Ectodermal cell (in vitro differentiated cells): ENCODE results near the gene CTNNB1.

Experiments used
- H3K27ac ChIP-seq: 2 replicates; pipeline ENCODE4 v1.7.0; 2013; ENCODE audit warnings: mild to moderate bottlenecking, low read depth, low read length; ENCODE audit not compliant: insufficient read depth, poor library complexity, severe bottlenecking
- H3K27me3 ChIP-seq: 2 replicates; pipeline ENCODE4 v1.7.0; 2013; ENCODE audit warnings: mild to moderate bottlenecking, low read length; ENCODE audit not compliant: insufficient read depth, control insufficient read depth, poor library complexity, severe bottlenecking
- H3K36me3 ChIP-seq: one replicate; pipeline ENCODE4 v1.7.0; 2013; ENCODE audit warnings: low read length; ENCODE audit not compliant: control insufficient read depth, insufficient read depth
- H3K4me1 ChIP-seq: one replicate; pipeline ENCODE4 v1.7.0; 2013; ENCODE audit warnings: low read length; ENCODE audit not compliant: control insufficient read depth, insufficient read depth
- H3K4me3 ChIP-seq: 2 replicates; pipeline ENCODE4 v1.7.0; 2013; ENCODE audit warnings: low read depth, low read length, control low read depth; ENCODE audit not compliant: insufficient read depth
- H3K9me3 ChIP-seq: 2 replicates; pipeline ENCODE4 v1.7.0; 2013; ENCODE audit warnings: mild to moderate bottlenecking, low read length, moderate library complexity; ENCODE audit not compliant: control insufficient read depth
- WGBS, 2 experiments: methylation state at CpG; one replicate each; pipeline ENCODE4 v1.1.7; 2013; ENCODE audit warnings: missing lambda C conversion rate in 2 of 2; 5-methylcytosine and 5-hydroxymethylcytosine counted together

The CTNNB1 gene

GRCh38 chr3:41216422-41216821, 17.1 kb downstream of the CTNNB1 start:
- Histone ChIP-seq H3K27me3 (no peaks in the 10 kb centered on the region), H3K9me3 (no peaks in the 10 kb centered on the region), H3K4me1 (peaks cover 5% of the 10 kb centered on the region), H3K27ac (no peak overlapping the region), H3K4me3 (no peak overlapping the region), H3K36me3 (no peaks in the 10 kb centered on the region)
- WGBS, 2 experiments = 100% methylated on average over 2 of the region's 2 CpGs; no CpG with 5 or more reads in 1 of the 2 experiments

- Histone ChIP-seq H3K4me1 (peaks cover 5% of the 10 kb centered on the region), H3K36me3 (no peaks in the 10 kb centered on the region), H3K27ac (no peak overlapping the region), H3K27me3 (no peaks in the 10 kb centered on the region), H3K4me3 (no peak overlapping the region), H3K9me3 (no peaks in the 10 kb centered on the region)
- WGBS, 2 experiments = 49 to 52% methylated on average over 1 of the region's 1 CpG
Observed at GRCh38 chr3:41216993-41217392, 17.7 kb downstream of the CTNNB1 start.

GRCh38 chr3:41219424-41219823, 20.1 kb downstream of the CTNNB1 start:
- Histone ChIP-seq H3K27ac (no peak overlapping the region), H3K36me3 (peaks cover 11% of the 10 kb centered on the region), H3K4me3 (no peak overlapping the region), H3K27me3 (no peaks in the 10 kb centered on the region), H3K4me1 (no peaks in the 10 kb centered on the region), H3K9me3 (no peaks in the 10 kb centered on the region)
- WGBS, 2 experiments = 82 to 98% methylated on average over 1 of the region's 1 CpG

GRCh38 chr3:41220906-41221677, 21.8 kb downstream of the CTNNB1 start:
- H3K9me3 ChIP-seq = no peaks in the 10 kb centered on the region
- H3K4me1 ChIP-seq = no peaks in the 10 kb centered on the region
- peaks cover 23% of the 10 kb centered on the region for H3K36me3 ChIP-seq
- no peaks in the 10 kb centered on the region for H3K27me3 ChIP-seq
- H3K4me3 ChIP-seq = no peak overlapping the region
- 95 to 99% methylated on average over 6 to 7 of the region's 7 CpGs for WGBS, 2 experiments
- H3K27ac ChIP-seq = no peak overlapping the region

GRCh38 chr3:41222012-41222411, 22.7 kb downstream of the CTNNB1 start:
- Histone ChIP-seq H3K27ac (no peak overlapping the region), H3K9me3 (no peaks in the 10 kb centered on the region), H3K27me3 (no peaks in the 10 kb centered on the region), H3K4me1 (no peaks in the 10 kb centered on the region), H3K36me3 (peaks cover 33% of the 10 kb centered on the region), H3K4me3 (no peak overlapping the region)
- 84 to 87% methylated on average over 2 of the region's 2 CpGs for WGBS, 2 experiments

- Histone ChIP-seq H3K4me3 (no peak overlapping the region), H3K4me1 (no peaks in the 10 kb centered on the region), H3K27me3 (no peaks in the 10 kb centered on the region), H3K9me3 (no peaks in the 10 kb centered on the region), H3K27ac (no peak overlapping the region), H3K36me3 (peaks cover 37% of the 10 kb centered on the region)
- WGBS, 2 experiments = 94 to 98% methylated on average over 3 of the region's 3 CpGs
Observed at GRCh38 chr3:41222501-41222900, 23.2 kb downstream of the CTNNB1 start.

- 92 to 100% methylated on average over 1 of the region's 2 CpGs for WGBS, 2 experiments
- peaks cover 40% of the 10 kb centered on the region for H3K36me3 ChIP-seq
- no peak overlapping the region for H3K27ac ChIP-seq
- no peaks in the 10 kb centered on the region for H3K27me3 ChIP-seq
- no peak overlapping the region for H3K4me3 ChIP-seq
- H3K9me3 ChIP-seq = no peaks in the 10 kb centered on the region
- no peaks in the 10 kb centered on the region for H3K4me1 ChIP-seq
Observed at GRCh38 chr3:41223078-41223477, 23.8 kb downstream of the CTNNB1 start.

- no peaks in the 10 kb centered on the region for H3K9me3 ChIP-seq
- 94 to 95% methylated on average over 2 of the region's 2 CpGs for WGBS, 2 experiments
- no peak overlapping the region for H3K4me3 ChIP-seq
- peaks cover 40% of the 10 kb centered on the region for H3K36me3 ChIP-seq
- no peaks in the 10 kb centered on the region for H3K27me3 ChIP-seq
- H3K4me1 ChIP-seq = no peaks in the 10 kb centered on the region
- H3K27ac ChIP-seq = no peak overlapping the region
Observed at GRCh38 chr3:41223691-41224090, 24.4 kb downstream of the CTNNB1 start.

- Histone ChIP-seq H3K36me3 (peaks cover 40% of the 10 kb centered on the region), H3K9me3 (no peaks in the 10 kb centered on the region), H3K27ac (no peak overlapping the region), H3K4me1 (no peaks in the 10 kb centered on the region), H3K27me3 (no peaks in the 10 kb centered on the region), H3K4me3 (no peak overlapping the region)
- 89 to 97% methylated on average over 3 of the region's 3 CpGs for WGBS, 2 experiments
Observed at GRCh38 chr3:41224120-41224806, 25.0 kb downstream of the CTNNB1 start.

- H3K4me1 ChIP-seq = peaks cover 17% of the 10 kb centered on the region
- H3K27me3 ChIP-seq = no peaks in the 10 kb centered on the region
- no peak overlapping the region for H3K4me3 ChIP-seq
- H3K36me3 ChIP-seq = peaks cover 43% of the 10 kb centered on the region
- 61 to 83% methylated on average over 2 to 5 of the region's 6 CpGs for WGBS, 2 experiments
- H3K27ac ChIP-seq = no peak overlapping the region
- no peaks in the 10 kb centered on the region for H3K9me3 ChIP-seq
Observed at GRCh38 chr3:41234823-41235721, 35.8 kb downstream of the CTNNB1 start.
